ENCODE data around the gene PHACTR1.
A peak's percentile ranks its signal among the peaks of the same experiment; 100 is the strongest.

The PHACTR1 gene

GRCh38 chr6:13277231-13277630 is 560.7 kb downstream of the PHACTR1 start:
- no peak for DNase-seq (ENCODE audit: low read depth)
- TF ChIP-seq CTCF (conservative IDR thresholded peaks at IDR 0.05; ENCODE audit: low read depth, low read length) = no peak
- H3K4me3 ChIP-seq (ENCODE audit: low read length) = no peak overlapping the region

DNA sequence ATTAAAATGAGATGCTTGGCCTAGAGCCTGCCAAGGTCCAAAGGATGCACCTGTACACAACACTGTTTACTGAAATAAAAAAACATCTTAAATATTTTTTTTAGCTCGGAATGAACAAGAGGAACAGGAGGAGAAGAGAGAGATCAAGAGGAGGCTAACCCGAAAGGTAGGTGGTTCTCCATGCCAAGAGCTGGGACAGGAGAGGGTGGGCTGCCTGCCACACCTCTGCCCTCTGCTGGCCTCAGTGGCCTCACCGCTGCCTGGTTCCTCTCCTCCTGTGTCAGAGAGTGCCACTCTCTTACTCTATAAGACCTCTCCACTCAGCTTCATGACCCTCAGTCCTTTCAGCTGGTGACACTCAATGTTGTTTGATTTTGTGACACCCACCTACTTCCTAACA is 561.6 kb downstream of the PHACTR1 start:
- H3K4me3 ChIP-seq (ENCODE audit: low read length) = no peak overlapping the region
- peak; percentile 46 for TF ChIP-seq CTCF (conservative IDR thresholded peaks at IDR 0.05; ENCODE audit: low read depth, low read length)
- no peak for DNase-seq (ENCODE audit: low read depth)

GRCh38 chr6:13278991-13279390 is 562.4 kb downstream of the PHACTR1 start:
- no peak overlapping the region for H3K4me3 ChIP-seq (ENCODE audit: low read length)
- DNase-seq (ENCODE audit: low read depth) = no peak
- TF ChIP-seq CTCF (conservative IDR thresholded peaks at IDR 0.05; ENCODE audit: low read depth, low read length) = no peak

DNA sequence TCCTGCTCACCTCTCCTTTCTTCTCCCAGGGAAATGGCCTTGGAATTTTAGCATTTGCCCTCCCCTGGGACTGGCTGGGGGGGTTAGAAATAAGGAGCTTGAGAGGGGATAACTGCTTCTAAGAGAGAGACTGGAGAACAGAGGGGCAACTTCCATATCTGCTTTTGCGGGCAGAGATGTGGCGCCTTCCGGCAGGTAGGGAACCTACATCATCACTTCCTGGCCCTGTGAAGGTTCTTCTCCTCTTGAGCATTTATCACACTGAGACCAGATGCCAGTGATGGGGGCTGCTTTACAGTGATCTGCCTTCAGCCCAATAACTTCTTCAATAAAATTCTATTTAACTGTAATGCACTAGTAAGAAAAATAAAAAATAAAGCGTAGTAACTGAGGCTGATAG is 563.7 kb downstream of the PHACTR1 start:
- no peak for TF ChIP-seq CTCF (conservative IDR thresholded peaks at IDR 0.05; ENCODE audit: low read depth, low read length)
- no peak for DNase-seq (ENCODE audit: low read depth)

GRCh38 chr6:13281686-13282085 is 565.1 kb downstream of the PHACTR1 start:
- H3K4me3 ChIP-seq (ENCODE audit: low read length) = no peak overlapping the region
- DNase-seq (ENCODE audit: low read depth) = no peak
- no peak for TF ChIP-seq CTCF (conservative IDR thresholded peaks at IDR 0.05; ENCODE audit: low read depth, low read length)

More for the DNA sequence above, 563.7 kb downstream of the PHACTR1 start:
- no peak overlapping the region for H3K4me3 ChIP-seq (ENCODE audit: low read length)

DNA sequence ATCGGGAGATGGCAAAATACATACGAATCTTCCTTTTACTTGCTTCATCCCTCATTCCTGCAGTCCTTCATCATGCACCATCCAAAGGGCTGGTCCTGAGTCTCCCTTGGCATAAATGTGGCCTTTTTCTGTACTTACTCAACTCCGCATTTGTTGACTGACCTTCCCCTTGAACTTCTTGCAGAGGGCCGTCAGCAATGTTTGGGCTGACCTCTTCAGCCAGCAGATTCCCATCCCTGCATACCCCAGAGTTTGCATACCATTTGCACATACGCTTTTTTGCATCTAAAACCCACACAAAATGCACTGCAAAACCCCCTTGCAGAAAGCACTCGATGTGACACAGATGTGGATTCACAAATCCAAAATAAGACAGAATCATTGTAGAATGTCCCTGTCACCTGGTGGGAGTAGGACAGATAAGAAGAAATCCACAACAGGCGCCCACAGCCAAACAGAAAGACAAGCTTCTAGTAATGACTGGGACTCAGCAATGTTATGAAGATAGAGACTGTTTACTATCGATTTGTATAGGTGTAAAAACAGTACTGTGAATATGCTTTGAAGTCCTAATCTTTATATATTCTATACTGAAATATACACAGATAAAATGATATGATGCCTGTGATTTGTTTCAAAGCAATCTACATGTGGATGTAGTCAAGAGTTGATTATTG is 566.0 kb downstream of the PHACTR1 start:
- H3K4me3 ChIP-seq (ENCODE audit: low read length) = no peak overlapping the region
- TF ChIP-seq CTCF (conservative IDR thresholded peaks at IDR 0.05; ENCODE audit: low read depth, low read length) = no peak
- DNase-seq (ENCODE audit: low read depth) = no peak

GRCh38 chr6:13283331-13283730 is 566.8 kb downstream of the PHACTR1 start:
- TF ChIP-seq CTCF (conservative IDR thresholded peaks at IDR 0.05; ENCODE audit: low read depth, low read length) = no peak
- no peak overlapping the region for H3K4me3 ChIP-seq (ENCODE audit: low read length)
- DNase-seq (ENCODE audit: low read depth) = no peak
